Measurements from ENCODE around the gene MREG.
A peak's percentile ranks its signal among the peaks of the same experiment; 100 is the strongest.
"Not testable (repeated sequence)": the region's sequence is repeated elsewhere in the genome, so short reads cannot be mapped to it uniquely, and the experiment has no call there.

Gene MREG

GRCh38 chr2:215984661-215985060, 28.7 kb downstream of the MREG start:
- no peak for DNase-seq

GRCh38 chr2:215983581-215984351, 29.6 kb downstream of the MREG start:
- no peak for DNase-seq

GRCh38 chr2:215982465-215982875, 30.9 kb downstream of the MREG start:
- DNase-seq: peak; percentile 42

- no peak for DNase-seq
These were observed 32.2 kb downstream of the MREG start for GRCh38 chr2:215981115-215981514.

GRCh38 chr2:215979620-215980019, 33.7 kb downstream of the MREG start:
- DNase-seq: no peak

- DNase-seq: no peak
These were observed 38.5 kb downstream of the MREG start for GRCh38 chr2:215974700-215975429.

- no peak for DNase-seq
These were observed 39.2 kb downstream of the MREG start for GRCh38 chr2:215973954-215974699.

GRCh38 chr2:215973145-215973792, 40.1 kb downstream of the MREG start:
- no peak for DNase-seq

- DNase-seq: no peak
These were observed 41.7 kb downstream of the MREG start for GRCh38 chr2:215971671-215972070.

- DNase-seq: peak; percentile 32
These were observed 42.5 kb downstream of the MREG start for GRCh38 chr2:215970894-215971293.

GRCh38 chr2:215970425-215970824, 42.9 kb downstream of the MREG start:
- peak; percentile 37 for DNase-seq

- no peak for DNase-seq
These were observed 44.1 kb downstream of the MREG start for GRCh38 chr2:215969131-215969841.

- no peak for DNase-seq
These were observed 44.9 kb downstream of the MREG start for GRCh38 chr2:215968499-215968898.

GRCh38 chr2:215967590-215968378, 45.6 kb downstream of the MREG start:
- peak; percentile 7 for DNase-seq

GRCh38 chr2:215966951-215967350, 46.4 kb downstream of the MREG start:
- no peak for DNase-seq

- DNase-seq: no peak
These were observed 47.1 kb downstream of the MREG start for GRCh38 chr2:215966274-215966673.

- DNase-seq: no peak
These were observed 47.7 kb downstream of the MREG start for GRCh38 chr2:215965532-215966165.

- no peak for DNase-seq
These were observed 51.4 kb downstream of the MREG start for GRCh38 chr2:215961981-215962380.

- DNase-seq: no peak
These were observed 55.1 kb downstream of the MREG start for GRCh38 chr2:215958257-215958656.

- DNase-seq: not testable (repeated sequence)
These were observed 55.8 kb downstream of the MREG start for GRCh38 chr2:215957354-215958122.
